Measurements from ENCODE around the gene TCFL5. TPM values are rescaled to one million over a fixed set of nuclear protein-coding genes. Genes with fewer than 3 reads are reported as not detected.

TCFL5 gene
- total RNA-seq, 2 experiments from 2014 or later, result 5.4 to 5.8 TPM

- Mint-ChIP-seq H3K27me3 (peaks cover under 1% of the 10 kb centered on the region), H3K4me1 (peaks cover 5% of the 10 kb centered on the region), H3K4me3 (no peak overlapping the region), H3K27ac (no peak overlapping the region), H3K36me3 (peaks cover 1% of the 10 kb centered on the region), H3K9me3 (no peaks in the 10 kb centered on the region)
- no peak for DNase-seq
Measured at GRCh38 chr20:62840244-62841197, 21.1 kb downstream of the TCFL5 start.

DNA sequence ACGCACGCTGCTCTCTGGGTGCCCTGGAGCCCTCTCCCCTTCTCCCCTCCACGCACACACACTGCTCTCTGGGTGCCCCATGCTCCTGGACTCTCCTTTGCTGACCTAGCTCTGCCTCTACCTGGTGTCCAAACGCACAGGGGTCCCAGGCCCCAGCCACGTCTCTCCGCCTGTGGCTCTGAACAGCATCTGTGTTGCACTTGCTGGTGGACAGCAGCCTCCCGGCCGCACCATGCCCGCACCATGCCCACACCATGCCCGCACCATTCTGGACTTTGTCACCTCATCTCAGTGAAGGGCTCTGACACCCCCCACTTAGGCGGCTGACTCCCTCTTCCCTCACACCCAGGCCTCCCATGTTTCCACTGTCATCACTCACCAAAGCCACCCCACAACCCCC, 21.8 kb downstream of the TCFL5 start:
- Mint-ChIP-seq H3K9me3 (no peaks in the 10 kb centered on the region), H3K36me3 (no peaks in the 10 kb centered on the region), H3K4me1 (peaks cover 5% of the 10 kb centered on the region), H3K27me3 (peaks cover 4% of the 10 kb centered on the region), H3K4me3 (no peak overlapping the region), H3K27ac (no peak overlapping the region)
- DNase-seq, result no peak

DNA sequence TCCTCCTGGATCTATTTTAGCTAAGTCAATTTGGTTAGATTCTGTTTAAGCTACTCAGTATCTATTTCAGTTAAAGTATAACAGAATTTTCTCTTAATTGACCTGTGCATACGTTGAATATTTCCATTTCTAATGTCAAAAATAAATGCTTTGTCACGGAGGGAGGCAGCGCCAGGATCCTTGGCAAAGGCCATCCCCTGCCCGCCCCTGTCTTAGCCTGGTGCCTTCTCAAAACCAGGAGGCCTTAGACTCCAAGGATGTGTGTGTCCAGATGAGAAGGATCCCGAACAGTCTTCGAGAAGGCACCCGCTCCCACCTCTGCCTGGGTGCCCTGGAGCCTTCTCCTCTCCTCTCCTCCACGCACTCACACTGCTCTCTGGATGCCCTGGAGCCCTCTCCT, 22.4 kb downstream of the TCFL5 start:
- H3K36me3 Mint-ChIP-seq, result no peaks in the 10 kb centered on the region
- peaks cover 4% of the 10 kb centered on the region for H3K27me3 Mint-ChIP-seq
- no peak overlapping the region for H3K27ac Mint-ChIP-seq
- no peak overlapping the region for H3K4me3 Mint-ChIP-seq
- no peak for DNase-seq
- no peaks in the 10 kb centered on the region for H3K9me3 Mint-ChIP-seq
- H3K4me1 Mint-ChIP-seq, result peaks cover 5% of the 10 kb centered on the region

DNA sequence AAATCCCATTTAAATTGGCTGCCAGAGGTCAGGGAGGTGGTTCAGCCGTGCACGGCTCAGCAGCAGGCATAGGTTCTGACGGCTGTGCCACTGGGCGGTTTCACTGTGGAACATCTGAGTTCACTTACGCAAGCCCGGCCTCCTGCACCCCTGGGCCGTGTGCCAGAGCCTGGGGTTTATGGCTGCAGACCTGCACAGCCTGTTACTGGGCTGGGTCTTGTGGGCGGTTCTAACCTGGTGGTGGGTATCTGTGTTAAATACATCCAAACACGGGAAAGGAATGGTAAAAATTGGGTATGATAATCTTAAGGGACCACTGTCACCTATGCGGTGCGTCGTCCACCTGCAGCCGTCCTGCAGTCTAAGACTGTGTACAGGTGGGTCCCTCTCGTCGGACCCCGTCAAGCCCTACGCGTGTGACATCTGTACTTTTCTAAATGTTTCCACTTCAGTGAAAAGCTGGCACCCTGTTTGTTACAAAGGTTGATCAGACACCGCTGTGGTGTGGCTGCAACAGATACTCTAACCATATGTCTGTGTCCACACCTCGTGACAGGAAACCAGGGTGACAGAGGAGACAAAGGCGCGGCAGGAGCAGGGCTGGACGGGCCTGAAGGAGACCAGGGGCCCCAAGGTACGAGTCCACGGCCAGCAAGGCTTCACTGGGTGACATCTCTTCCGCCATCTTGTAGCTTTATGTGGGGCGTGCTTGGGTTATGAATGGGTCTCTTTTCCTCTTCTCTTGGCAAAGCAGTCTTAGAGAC, 23.3 kb downstream of the TCFL5 start:
- Mint-ChIP-seq H3K4me3 (no peak overlapping the region), H3K4me1 (peaks cover 5% of the 10 kb centered on the region), H3K36me3 (no peaks in the 10 kb centered on the region), H3K9me3 (no peaks in the 10 kb centered on the region), H3K27ac (no peak overlapping the region), H3K27me3 (peaks cover 4% of the 10 kb centered on the region)
- no peak for DNase-seq

DNA sequence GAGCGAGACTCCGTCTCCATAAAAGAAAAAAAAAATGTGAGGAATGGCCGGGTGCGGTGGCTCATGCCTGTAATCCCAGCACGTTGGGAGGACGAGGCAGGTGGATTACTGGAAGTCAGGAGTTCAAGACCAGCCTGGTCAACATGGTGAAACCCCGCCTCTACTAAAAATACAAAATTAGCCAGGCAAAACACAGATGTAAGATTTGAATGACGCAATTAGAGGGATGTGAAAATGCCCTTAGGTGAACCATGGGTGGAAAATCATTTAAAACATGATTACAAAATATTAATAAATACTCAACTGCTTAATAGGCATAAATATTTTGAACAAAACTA, 23.9 kb downstream of the TCFL5 start:
- H3K27me3 Mint-ChIP-seq, result peaks cover 4% of the 10 kb centered on the region
- H3K4me1 Mint-ChIP-seq, result peaks cover 7% of the 10 kb centered on the region
- H3K36me3 Mint-ChIP-seq, result no peaks in the 10 kb centered on the region

GRCh38 chr20:62836967-62837490, 24.6 kb downstream of the TCFL5 start:
- Mint-ChIP-seq H3K4me3 (no peak overlapping the region), H3K9me3 (no peaks in the 10 kb centered on the region), H3K4me1 (peaks cover 10% of the 10 kb centered on the region), H3K27ac (no peak overlapping the region), H3K27me3 (peaks cover 4% of the 10 kb centered on the region), H3K36me3 (no peaks in the 10 kb centered on the region)
- no peak for DNase-seq

More for the DNA sequence above, 23.9 kb downstream of the TCFL5 start:
- Mint-ChIP-seq H3K27ac (no peak overlapping the region), H3K9me3 (no peaks in the 10 kb centered on the region), H3K4me3 (no peak overlapping the region)
- no peak for DNase-seq

DNA sequence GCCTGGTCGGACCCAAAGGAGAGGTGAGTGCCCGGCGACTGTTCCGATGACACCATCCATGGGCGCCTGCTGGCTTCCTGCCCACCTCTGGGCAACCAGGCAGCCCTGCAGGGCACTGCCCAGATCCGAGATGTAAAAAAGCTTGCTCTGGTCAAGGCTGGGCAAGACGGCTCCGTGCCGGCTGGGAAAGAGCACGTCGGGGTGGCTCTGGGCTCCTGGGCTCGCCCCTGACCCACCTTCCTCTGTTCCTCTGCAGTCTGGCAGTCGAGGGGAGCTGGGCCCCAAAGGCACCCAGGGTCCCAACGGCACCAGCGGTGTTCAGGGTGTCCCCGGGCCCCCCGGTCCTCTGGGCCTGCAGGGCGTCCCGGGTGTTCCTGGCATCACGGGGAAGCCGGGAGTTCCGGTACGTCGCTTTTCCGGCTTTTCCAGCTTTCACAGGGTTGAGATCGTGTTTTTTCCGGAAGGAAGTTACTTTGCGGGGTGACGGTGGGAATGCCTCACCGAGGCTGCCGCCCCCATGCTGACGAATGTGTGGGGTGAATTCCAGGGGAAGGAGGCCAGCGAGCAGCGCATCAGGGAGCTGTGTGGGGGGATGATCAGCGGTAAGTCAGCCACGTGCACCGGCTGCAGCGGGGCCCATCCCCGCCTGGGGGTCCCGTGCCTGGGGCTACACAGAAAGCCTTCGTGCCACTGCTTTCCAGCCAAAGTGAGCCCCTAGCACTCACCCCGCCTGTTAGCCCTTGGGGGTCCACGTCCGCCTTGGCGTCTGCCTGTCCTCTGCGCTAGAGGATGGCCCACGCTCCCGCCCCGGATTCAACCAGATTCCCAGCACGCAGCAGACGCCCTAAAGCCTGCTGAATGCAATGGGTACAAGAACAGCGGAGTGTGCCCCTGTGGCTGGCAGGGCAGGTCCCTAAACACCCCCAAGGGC, 25.4 kb downstream of the TCFL5 start:
- Mint-ChIP-seq H3K27ac (no peak overlapping the region), H3K9me3 (no peaks in the 10 kb centered on the region), H3K36me3 (no peaks in the 10 kb centered on the region), H3K4me3 (no peak overlapping the region), H3K4me1 (peaks cover 12% of the 10 kb centered on the region), H3K27me3 (peaks cover 4% of the 10 kb centered on the region)
- no peak for DNase-seq

- Mint-ChIP-seq H3K36me3 (no peaks in the 10 kb centered on the region), H3K9me3 (no peaks in the 10 kb centered on the region), H3K4me3 (no peak overlapping the region), H3K27ac (no peak overlapping the region), H3K4me1 (peaks cover 12% of the 10 kb centered on the region), H3K27me3 (peaks cover 4% of the 10 kb centered on the region)
- DNase-seq, result no peak
Measured at GRCh38 chr20:62834967-62835730, 26.5 kb downstream of the TCFL5 start.

- Mint-ChIP-seq H3K9me3 (no peaks in the 10 kb centered on the region), H3K27ac (peak overlapping the region; percentile 11), H3K36me3 (no peaks in the 10 kb centered on the region), H3K27me3 (peaks cover 4% of the 10 kb centered on the region), H3K4me3 (peak overlapping the region; percentile 40), H3K4me1 (peaks cover 8% of the 10 kb centered on the region)
- DNase-seq, result no peak
Measured at GRCh38 chr20:62832951-62833391, 28.7 kb downstream of the TCFL5 start.

GRCh38 chr20:62832212-62832922, 29.3 kb downstream of the TCFL5 start:
- Mint-ChIP-seq H3K27ac (peak overlapping the region; percentile 11), H3K4me1 (peaks cover 7% of the 10 kb centered on the region), H3K27me3 (peaks cover 4% of the 10 kb centered on the region), H3K9me3 (no peaks in the 10 kb centered on the region), H3K4me3 (peak overlapping the region; percentile 40), H3K36me3 (no peaks in the 10 kb centered on the region)
- DNase-seq, result peak; percentile 54

GRCh38 chr20:62831854-62832211, 29.8 kb downstream of the TCFL5 start:
- H3K27me3 Mint-ChIP-seq, result peaks cover 4% of the 10 kb centered on the region
- peaks cover 7% of the 10 kb centered on the region for H3K4me1 Mint-ChIP-seq
- no peaks in the 10 kb centered on the region for H3K36me3 Mint-ChIP-seq
- no peak overlapping the region for H3K4me3 Mint-ChIP-seq
- no peak overlapping the region for H3K27ac Mint-ChIP-seq
- no peaks in the 10 kb centered on the region for H3K9me3 Mint-ChIP-seq
- DNase-seq, result no peak

GRCh38 chr20:62831361-62831788, 30.2 kb downstream of the TCFL5 start:
- no peak for DNase-seq
- Mint-ChIP-seq H3K4me3 (no peak overlapping the region), H3K27ac (no peak overlapping the region), H3K36me3 (no peaks in the 10 kb centered on the region), H3K27me3 (peaks cover 4% of the 10 kb centered on the region), H3K9me3 (no peaks in the 10 kb centered on the region), H3K4me1 (peaks cover 7% of the 10 kb centered on the region)

DNA sequence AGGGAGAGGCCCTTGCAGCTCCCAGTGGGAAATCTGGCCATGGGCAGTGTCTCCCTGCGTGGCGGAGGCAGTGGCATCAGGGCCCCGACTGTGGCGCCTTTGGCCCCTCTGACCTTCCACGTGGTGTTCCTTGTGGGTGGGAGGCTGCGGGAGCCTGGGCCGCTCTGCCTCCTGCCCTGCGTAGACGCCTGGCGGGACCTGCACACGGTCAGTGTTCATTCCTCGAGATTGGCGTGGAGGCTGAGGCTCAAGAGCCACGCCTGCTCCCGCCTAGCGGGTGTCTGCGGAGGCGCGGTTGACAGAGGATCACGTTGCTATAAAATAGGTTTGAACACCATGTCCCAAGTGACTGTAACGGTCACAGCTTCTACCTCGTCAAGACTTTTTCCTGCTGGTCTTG, 30.8 kb downstream of the TCFL5 start:
- H3K4me3 Mint-ChIP-seq, result no peak overlapping the region
- no peak overlapping the region for H3K27ac Mint-ChIP-seq
- DNase-seq, result no peak
- H3K36me3 Mint-ChIP-seq, result no peaks in the 10 kb centered on the region
- H3K9me3 Mint-ChIP-seq, result no peaks in the 10 kb centered on the region
- H3K4me1 Mint-ChIP-seq, result peaks cover 7% of the 10 kb centered on the region
- H3K27me3 Mint-ChIP-seq, result peaks cover 4% of the 10 kb centered on the region

All from activated naive CD8-positive, alpha-beta T cell treated with anti-CD3 and anti-CD28 coated beads for 36 hours (primary cell).